ENCODE data around the gene STRIP2.

STRIP2 gene

DNA sequence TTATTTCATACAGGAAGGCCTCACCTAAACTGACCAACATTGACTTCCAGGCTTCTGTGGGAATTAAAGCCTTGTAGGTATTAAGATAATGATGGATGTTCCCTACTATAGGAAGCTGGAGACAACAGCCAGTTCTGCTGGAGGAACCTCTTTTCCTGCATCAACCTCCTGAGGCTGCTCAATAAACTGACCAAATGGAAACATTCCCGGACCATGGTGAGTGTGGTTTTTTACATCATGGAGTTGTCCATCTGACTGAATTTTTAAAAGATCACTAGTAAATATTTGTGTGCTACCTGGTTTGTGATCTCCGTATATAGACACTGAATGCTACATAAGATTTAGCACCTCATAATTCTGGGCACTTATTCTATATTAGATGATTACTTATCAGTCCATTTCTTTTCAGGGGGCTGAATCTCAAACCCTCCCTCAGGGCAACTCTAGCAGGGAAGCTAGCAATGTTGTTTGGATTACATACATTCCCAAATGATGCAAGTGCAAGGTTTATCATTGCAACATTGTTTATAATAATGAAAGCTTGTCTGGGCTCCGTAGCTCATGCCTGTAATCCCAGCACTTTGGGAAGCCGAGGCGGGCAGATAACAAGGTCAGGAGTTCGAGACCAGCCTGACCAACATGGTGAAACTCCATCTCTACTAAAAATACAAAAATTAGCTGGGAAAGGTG, 46.6 kb downstream of the STRIP2 start:
- TF ChIP-seq, protein P1, sequence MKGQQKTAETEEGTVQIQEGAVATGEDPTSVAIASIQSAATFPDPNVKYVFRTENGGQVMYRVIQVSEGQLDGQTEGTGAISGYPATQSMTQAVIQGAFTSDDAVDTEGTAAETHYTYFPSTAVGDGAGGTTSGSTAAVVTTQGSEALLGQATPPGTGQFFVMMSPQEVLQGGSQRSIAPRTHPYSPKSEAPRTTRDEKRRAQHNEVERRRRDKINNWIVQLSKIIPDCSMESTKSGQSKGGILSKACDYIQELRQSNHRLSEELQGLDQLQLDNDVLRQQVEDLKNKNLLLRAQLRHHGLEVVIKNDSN (IDR thresholded peaks at IDR 0.05), result no peak
- TF ChIP-seq TAF1 (IDR thresholded peaks at IDR 0.05; ENCODE audit: low read depth), result no peak
- TF ChIP-seq TCF12 (IDR thresholded peaks at IDR 0.05; ENCODE audit: low read depth), result no peak
- no peak for TF ChIP-seq ZBTB7A (IDR thresholded peaks at IDR 0.05; ENCODE audit: low read depth)
- TF ChIP-seq, protein P2, sequence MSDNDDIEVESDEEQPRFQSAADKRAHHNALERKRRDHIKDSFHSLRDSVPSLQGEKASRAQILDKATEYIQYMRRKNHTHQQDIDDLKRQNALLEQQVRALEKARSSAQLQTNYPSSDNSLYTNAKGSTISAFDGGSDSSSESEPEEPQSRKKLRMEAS (IDR thresholded peaks at IDR 0.05), result no peak
- TF ChIP-seq TEAD4 (IDR thresholded peaks at IDR 0.05), result no peak
- TF ChIP-seq, protein P3, sequence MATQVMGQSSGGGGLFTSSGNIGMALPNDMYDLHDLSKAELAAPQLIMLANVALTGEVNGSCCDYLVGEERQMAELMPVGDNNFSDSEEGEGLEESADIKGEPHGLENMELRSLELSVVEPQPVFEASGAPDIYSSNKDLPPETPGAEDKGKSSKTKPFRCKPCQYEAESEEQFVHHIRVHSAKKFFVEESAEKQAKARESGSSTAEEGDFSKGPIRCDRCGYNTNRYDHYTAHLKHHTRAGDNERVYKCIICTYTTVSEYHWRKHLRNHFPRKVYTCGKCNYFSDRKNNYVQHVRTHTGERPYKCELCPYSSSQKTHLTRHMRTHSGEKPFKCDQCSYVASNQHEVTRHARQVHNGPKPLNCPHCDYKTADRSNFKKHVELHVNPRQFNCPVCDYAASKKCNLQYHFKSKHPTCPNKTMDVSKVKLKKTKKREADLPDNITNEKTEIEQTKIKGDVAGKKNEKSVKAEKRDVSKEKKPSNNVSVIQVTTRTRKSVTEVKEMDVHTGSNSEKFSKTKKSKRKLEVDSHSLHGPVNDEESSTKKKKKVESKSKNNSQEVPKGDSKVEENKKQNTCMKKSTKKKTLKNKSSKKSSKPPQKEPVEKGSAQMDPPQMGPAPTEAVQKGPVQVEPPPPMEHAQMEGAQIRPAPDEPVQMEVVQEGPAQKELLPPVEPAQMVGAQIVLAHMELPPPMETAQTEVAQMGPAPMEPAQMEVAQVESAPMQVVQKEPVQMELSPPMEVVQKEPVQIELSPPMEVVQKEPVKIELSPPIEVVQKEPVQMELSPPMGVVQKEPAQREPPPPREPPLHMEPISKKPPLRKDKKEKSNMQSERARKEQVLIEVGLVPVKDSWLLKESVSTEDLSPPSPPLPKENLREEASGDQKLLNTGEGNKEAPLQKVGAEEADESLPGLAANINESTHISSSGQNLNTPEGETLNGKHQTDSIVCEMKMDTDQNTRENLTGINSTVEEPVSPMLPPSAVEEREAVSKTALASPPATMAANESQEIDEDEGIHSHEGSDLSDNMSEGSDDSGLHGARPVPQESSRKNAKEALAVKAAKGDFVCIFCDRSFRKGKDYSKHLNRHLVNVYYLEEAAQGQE (IDR thresholded peaks at IDR 0.05; ENCODE audit: low read depth), result no peak
- TF ChIP-seq NFIC (IDR thresholded peaks at IDR 0.05), result no peak
- TF ChIP-seq EP300 (IDR thresholded peaks at IDR 0.05; ENCODE audit: borderline replicate concordance), result no peak
- no peak for TF ChIP-seq YY1 (IDR thresholded peaks at IDR 0.05; ENCODE audit: low read depth)
- TF ChIP-seq EGR1 (IDR thresholded peaks at IDR 0.05), result no peak

DNA sequence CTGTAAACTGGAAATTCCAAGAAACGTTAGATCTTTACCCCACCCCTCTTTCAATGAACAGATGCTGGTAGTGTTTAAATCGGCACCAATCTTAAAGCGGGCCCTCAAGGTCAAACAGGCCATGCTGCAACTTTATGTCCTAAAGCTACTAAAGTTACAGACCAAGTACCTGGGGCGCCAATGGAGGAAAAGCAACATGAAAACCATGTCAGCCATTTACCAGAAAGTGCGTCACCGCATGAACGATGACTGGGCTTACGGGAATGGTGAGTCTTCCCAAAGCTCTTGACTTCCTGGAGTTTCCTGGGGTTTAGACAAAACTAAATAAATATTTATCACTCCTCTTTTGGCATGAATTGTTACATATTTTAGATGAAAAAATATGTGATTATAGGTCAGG, 48.5 kb downstream of the STRIP2 start:
- TF ChIP-seq, protein P2 (IDR thresholded peaks at IDR 0.05), result no peak
- TF ChIP-seq FOXM1 (IDR thresholded peaks at IDR 0.05; ENCODE audit: borderline replicate concordance, low read depth) (no peak), CREB1 (IDR thresholded peaks at IDR 0.05; ENCODE audit: low read depth) (no peak), EGR1 (IDR thresholded peaks at IDR 0.05) (no peak), CEBPB (IDR thresholded peaks at IDR 0.05) (no peak), YY1 (IDR thresholded peaks at IDR 0.05; ENCODE audit: low read depth) (no peak), EP300 (IDR thresholded peaks at IDR 0.05; ENCODE audit: borderline replicate concordance) (no peak), NFIC (IDR thresholded peaks at IDR 0.05) (no peak), RAD21 (IDR thresholded peaks at IDR 0.05; ENCODE audit: low read depth) (no peak)
- TF ChIP-seq, protein P1 (IDR thresholded peaks at IDR 0.05), result no peak

DNA sequence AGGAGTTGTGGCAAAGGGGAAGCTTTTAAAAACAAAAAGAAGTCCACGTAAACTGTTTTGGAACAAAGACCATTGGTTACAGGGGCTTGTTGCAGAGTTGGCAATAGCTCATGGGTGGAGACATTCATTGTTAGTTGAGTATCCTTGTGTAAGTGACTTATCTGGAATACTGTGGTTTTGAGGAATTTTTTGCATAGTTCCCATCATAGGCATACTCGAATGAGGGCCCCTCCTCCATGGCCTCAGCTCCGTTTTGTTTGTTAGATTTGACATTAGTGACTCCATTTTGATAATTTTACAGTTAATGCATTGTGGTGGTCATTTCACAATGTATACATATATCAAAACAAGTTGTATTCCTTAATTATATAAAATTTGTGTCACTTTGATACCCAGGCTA, 55.3 kb downstream of the STRIP2 start:
- TF ChIP-seq FOXM1 (IDR thresholded peaks at IDR 0.05; ENCODE audit: borderline replicate concordance, low read depth) (no peak), CREB1 (IDR thresholded peaks at IDR 0.05; ENCODE audit: low read depth) (no peak), EP300 (IDR thresholded peaks at IDR 0.05; ENCODE audit: borderline replicate concordance) (no peak), YY1 (IDR thresholded peaks at IDR 0.05; ENCODE audit: low read depth) (no peak), EGR1 (IDR thresholded peaks at IDR 0.05) (no peak), TAF1 (IDR thresholded peaks at IDR 0.05; ENCODE audit: low read depth) (no peak), RAD21 (IDR thresholded peaks at IDR 0.05; ENCODE audit: low read depth) (no peak), ZBTB7A (IDR thresholded peaks at IDR 0.05; ENCODE audit: low read depth) (no peak), TEAD4 (IDR thresholded peaks at IDR 0.05) (no peak), TCF12 (IDR thresholded peaks at IDR 0.05; ENCODE audit: low read depth) (no peak), NFIC (IDR thresholded peaks at IDR 0.05) (no peak)
- TF ChIP-seq, protein P2 (IDR thresholded peaks at IDR 0.05), result no peak
- TF ChIP-seq, protein P1 (IDR thresholded peaks at IDR 0.05), result no peak
- TF ChIP-seq, protein P3 (IDR thresholded peaks at IDR 0.05; ENCODE audit: low read depth), result no peak

DNA sequence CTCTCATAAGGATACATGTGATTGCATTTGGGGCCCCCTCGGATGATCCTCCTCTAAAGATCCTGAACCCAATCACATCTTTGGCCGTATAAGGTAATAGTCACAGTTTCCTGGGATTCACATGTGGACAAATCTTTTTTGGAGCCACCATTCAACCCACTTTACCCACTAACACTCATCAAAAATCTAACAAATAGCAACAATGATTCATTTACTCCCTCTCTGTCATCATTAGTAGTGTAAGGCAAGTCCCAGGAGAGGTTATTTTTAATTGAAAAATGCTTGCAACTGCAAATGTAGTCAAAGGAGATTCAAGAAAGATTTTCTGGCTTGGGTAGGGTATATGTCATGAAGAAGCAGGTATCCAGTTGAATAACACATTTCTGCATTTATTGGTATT, 58.2 kb downstream of the STRIP2 start:
- TF ChIP-seq EGR1 (IDR thresholded peaks at IDR 0.05) (no peak), NFIC (IDR thresholded peaks at IDR 0.05) (no peak), EP300 (IDR thresholded peaks at IDR 0.05; ENCODE audit: borderline replicate concordance) (no peak)
- TF ChIP-seq, protein P2 (IDR thresholded peaks at IDR 0.05), result no peak

DNA sequence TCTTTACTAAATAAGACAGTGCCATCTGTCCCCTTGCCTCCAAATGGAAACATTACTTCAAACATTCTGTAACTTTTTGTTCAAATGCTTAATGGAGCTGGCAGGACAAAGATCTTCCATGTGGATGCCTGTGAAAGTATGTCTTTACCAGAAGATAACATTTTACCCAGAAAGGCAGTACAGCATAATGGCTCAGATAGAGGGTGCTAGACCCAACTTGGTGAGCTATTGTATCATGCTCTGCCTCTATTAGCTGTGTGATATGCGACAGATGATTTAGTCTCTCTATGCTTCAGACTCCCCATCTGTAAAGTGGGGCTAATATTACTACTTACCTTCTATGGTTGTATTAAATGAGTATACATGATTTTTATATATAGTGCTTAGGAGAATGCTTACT, 59.3 kb downstream of the STRIP2 start:
- no peak for TF ChIP-seq YY1 (IDR thresholded peaks at IDR 0.05; ENCODE audit: low read depth)
- TF ChIP-seq CEBPB (IDR thresholded peaks at IDR 0.05), result no peak
- TF ChIP-seq CREB1 (IDR thresholded peaks at IDR 0.05; ENCODE audit: low read depth), result no peak
- no peak for TF ChIP-seq EP300 (IDR thresholded peaks at IDR 0.05; ENCODE audit: borderline replicate concordance)
- TF ChIP-seq TCF12 (IDR thresholded peaks at IDR 0.05; ENCODE audit: low read depth), result no peak
- TF ChIP-seq, protein P1 (IDR thresholded peaks at IDR 0.05), result no peak
- no peak for TF ChIP-seq RAD21 (IDR thresholded peaks at IDR 0.05; ENCODE audit: low read depth)
- no peak for TF ChIP-seq ZBTB7A (IDR thresholded peaks at IDR 0.05; ENCODE audit: low read depth)
- no peak for TF ChIP-seq FOXM1 (IDR thresholded peaks at IDR 0.05; ENCODE audit: borderline replicate concordance, low read depth)
- TF ChIP-seq NFIC (IDR thresholded peaks at IDR 0.05), result no peak
- TF ChIP-seq TAF1 (IDR thresholded peaks at IDR 0.05; ENCODE audit: low read depth), result no peak
- no peak for TF ChIP-seq TEAD4 (IDR thresholded peaks at IDR 0.05)
- TF ChIP-seq, protein P2 (IDR thresholded peaks at IDR 0.05), result no peak
- no peak for TF ChIP-seq EGR1 (IDR thresholded peaks at IDR 0.05)
- TF ChIP-seq, protein P3 (IDR thresholded peaks at IDR 0.05; ENCODE audit: low read depth), result no peak

All from Ishikawa (cell line).